ENCODE measurements around the gene TEX11.

Gene TEX11

GRCh38 chrX:70482300-70482699, 426.2 kb downstream of the TEX11 start:
- Mint-ChIP-seq H3K36me3 (ENCODE audit: low read depth) (no peaks in the 10 kb centered on the region), H3K4me1 (ENCODE audit: low read depth) (peaks cover 20% of the 10 kb centered on the region), H3K9me3 (no peaks in the 10 kb centered on the region), H3K4me3 (no peak overlapping the region), H3K27ac (no peak overlapping the region), H3K27me3 (peaks cover 2% of the 10 kb centered on the region)
- intact Hi-C loops (cut with micrococcal nuclease): no loop called here

- H3K9me3 Mint-ChIP-seq: no peaks in the 10 kb centered on the region
- H3K27ac Mint-ChIP-seq: no peak overlapping the region
- no peaks in the 10 kb centered on the region for H3K36me3 Mint-ChIP-seq (ENCODE audit: low read depth)
Observed at GRCh38 chrX:70481471-70482270, 426.8 kb downstream of the TEX11 start.

GRCh38 chrX:70480660-70481018, 427.9 kb downstream of the TEX11 start:
- H3K27me3 Mint-ChIP-seq: peaks cover 4% of the 10 kb centered on the region
- no peak overlapping the region for H3K27ac Mint-ChIP-seq
- H3K4me3 Mint-ChIP-seq: no peak overlapping the region
- peaks cover 25% of the 10 kb centered on the region for H3K4me1 Mint-ChIP-seq (ENCODE audit: low read depth)
- H3K36me3 Mint-ChIP-seq (ENCODE audit: low read depth): no peaks in the 10 kb centered on the region
- intact Hi-C loops (cut with micrococcal nuclease): no loop called here
- H3K9me3 Mint-ChIP-seq: no peaks in the 10 kb centered on the region

More at GRCh38 chrX:70481471-70482270, 426.8 kb downstream of the TEX11 start:
- H3K4me1 Mint-ChIP-seq (ENCODE audit: low read depth): peaks cover 25% of the 10 kb centered on the region
- peaks cover 4% of the 10 kb centered on the region for H3K27me3 Mint-ChIP-seq
- no peak overlapping the region for H3K4me3 Mint-ChIP-seq
- intact Hi-C loops (cut with micrococcal nuclease): no loop called here

- Mint-ChIP-seq H3K27ac (no peak overlapping the region), H3K4me3 (no peak overlapping the region), H3K27me3 (peaks cover 4% of the 10 kb centered on the region), H3K9me3 (no peaks in the 10 kb centered on the region), H3K4me1 (ENCODE audit: low read depth) (peaks cover 25% of the 10 kb centered on the region), H3K36me3 (ENCODE audit: low read depth) (no peaks in the 10 kb centered on the region)
- intact Hi-C loops (cut with micrococcal nuclease): no loop called here
Observed at GRCh38 chrX:70479922-70480659, 428.4 kb downstream of the TEX11 start.

GRCh38 chrX:70479247-70479921, 429.1 kb downstream of the TEX11 start:
- Mint-ChIP-seq H3K4me3 (no peak overlapping the region), H3K9me3 (no peaks in the 10 kb centered on the region), H3K27me3 (peaks cover 4% of the 10 kb centered on the region), H3K27ac (no peak overlapping the region), H3K36me3 (ENCODE audit: low read depth) (no peaks in the 10 kb centered on the region), H3K4me1 (ENCODE audit: low read depth) (peaks cover 25% of the 10 kb centered on the region)
- intact Hi-C loops (cut with micrococcal nuclease): no loop called here
